Hepatocyte (in vitro differentiated cells): ENCODE data around the gene LIMS2.

Experiments
- CTCF ChIP-seq: fragments of 200-600 bp; sonication (generic); IDR thresholded peaks from 2 replicates; pipeline ENCODE4 v1.5.1; 2016; ENCODE audit warnings: antibody characterized with exemption, mild to moderate bottlenecking; ENCODE audit not compliant: poor library complexity
- EZH2 ChIP-seq: fragments of 200-600 bp; sonication (generic); IDR thresholded peaks from 2 replicates; pipeline ENCODE4 v1.6.1; 2016; ENCODE audit warnings: antibody characterized with exemption, mild to moderate bottlenecking, borderline replicate concordance

- TF ChIP-seq EZH2 (no peak), CTCF (no peak)
Observed at GRCh38 chr2:127631997-127632581, 43.2 kb downstream of the LIMS2 start.
